Heart right ventricle (tissue), 16 donors: Measurements from ENCODE around the gene SOX9. TPM values are rescaled to one million over a fixed set of nuclear protein-coding genes. Genes with fewer than 3 reads are reported as not detected.

ENCODE experiments used
- ATAC-seq, 8 donors: fragments of 200-7000 bp; cut with Tn5 transposase; one replicate each; pipeline ENCODE4 v1.9.1; 2020; ENCODE audit warnings: mild to moderate bottlenecking in 8 of 8, moderate library complexity in 8 of 8, moderate number of reproducible peaks in 1 of 8
- DNase-seq, 2 donors: peaks; one replicate each; pipeline ENCODE4 v3.0.0-alpha.2; 2020
- H3K27ac ChIP-seq, 10 donors: fragments of 200-600 bp; sonication (generic) in 2 of 10; one replicate each; pipeline versions ENCODE4 v1.5.0 to v1.8.0; 2020 to 2022; ENCODE audit warnings: mild to moderate bottlenecking in 3 of 10
- H3K27me3 ChIP-seq, 7 donors: fragments of 200-600 bp; one replicate each; pipeline ENCODE4 v1.8.0; 2021 to 2022; ENCODE audit warnings: mild to moderate bottlenecking in 2 of 7
- H3K36me3 ChIP-seq, 9 donors: fragments of 200-600 bp; sonication (generic) in 1 of 9; one replicate each; pipeline versions ENCODE4 v1.5.0 to v1.8.0; 2020 to 2022; ENCODE audit warnings: mild to moderate bottlenecking in 2 of 9
- H3K4me1 ChIP-seq, 9 donors: fragments of 200-600 bp; sonication (generic) in 1 of 9; one replicate each; pipeline versions ENCODE4 v1.5.0 to v1.8.0; 2020 to 2022; ENCODE audit warnings: mild to moderate bottlenecking in 4 of 9
- H3K4me3 ChIP-seq, 10 donors: fragments of 200-600 bp; sonication (generic) in 2 of 10; one replicate each; pipeline versions ENCODE4 v1.5.0 to v1.8.0; 2020 to 2022; ENCODE audit warnings: mild to moderate bottlenecking in 7 of 10, moderate library complexity in 2 of 10
- H3K9me3 ChIP-seq, 11 donors: fragments of 200-600 bp in 10 of 11; sonication (generic) in 2 of 11; one replicate each; pipeline versions ENCODE4 v1.5.0 to v1.8.0; 2013 to 2022; ENCODE audit warnings: mild to moderate bottlenecking in 2 of 11, control low read depth in 1 of 11, moderate library complexity in 1 of 11
- WGBS, 2 donors: extraction: QIAGEN DNeasy Blood & Tissue Kit; methylation state at CpG; one replicate each; pipeline ENCODE4 v1.1.7; 2013; ENCODE audit warnings: inconsistent platforms in 1 of 2; 5-methylcytosine and 5-hydroxymethylcytosine counted together
- intact Hi-C, 10 donors: fragments of 100-400 bp; cut with DNase I; formaldehyde crosslinking; loops; one replicate each; pipeline versions ENCODE4 v1.11.1 to v1.14.2; 2022
- long read RNA-seq, 3 donors: library from polyadenylated mRNA; unstranded; transcript quantifications; one replicate each; pipeline ENCODE4 v2.0.0, GENCODE V29; 2020 to 2021
- polyA plus RNA-seq, 2 donors: library from polyadenylated mRNA; stranded (reverse); fragments of 200-250 nt; gene quantifications; one replicate each; pipeline ENCODE4 v1.2.3, GENCODE V29; 2013
- total RNA-seq, 10 donors: library from RNA; stranded (reverse); fragmentation: NEBNext Ultra II Directional in 3 of 10; extraction: Animal tissue kit (Norgen Biotek cat#: 25700) in 3 of 10; gene quantifications; one replicate each; pipeline versions ENCODE4 v1.2.1 to v1.2.4, GENCODE V29; 2021 to 2023
- TF ChIP-seq, protein P1 (sequence below), 9 donors: fragments of 200-600 bp; sonication (generic) in 2 of 9; IDR thresholded peaks; one replicate each; pipeline versions ENCODE4 v1.5.0 to v1.8.0; 2021 to 2022; ENCODE audit warnings: antibody characterized with exemption in 9 of 9, mild to moderate bottlenecking in 5 of 9, moderate library complexity in 1 of 9
- donor health status: Arrhythmogenic right ventricular cardiomyopathy.
- donor health status: ischemic (EF 13 %, LVEDD 7.1; RV severe dilation, severe dysfunction).
- donor health status: healthy with polysubstance abuse.
- donor health status: DM: no; HTN: yes; CAD: no.
- donor health status: DM: no; HTN: no; CAD: no.
- donor health status: ischemic (EF 25% LVEDD 6.9; RV normal size, moderate dysfunction).
- donor health status: ischemic (EF 25% LVEDD 5.7; RV mildly dilated, moderate dysfunction).
- donor health status: healthy.
- donor health status: DM: yes; HTN: yes; CAD: no.
- donor health status: Ischemic cardiomyopathy.
- donor health status: ischemic (EF 35%, LVEDD 5.7; RV mildly dilated, moderate dysfunction).
- donor health status: nonischemic (EF 11% LVEDD 7.7; RV severe dilation, severe dysfunction).
- donor health status: DM: yes; HTN: yes; CAD: no.
- donor health status: PGD.
- donor health status: ischemic (EF 29% LVEDD 5.4; RV normal size, mild dysfunction).
- donor health status: nonischemic (EF 23%, LVEDD 6.1; RV moderate dilation, normal function).

SOX9 gene
- total RNA-seq = 10 to 100 TPM in 8 of 10 donors, 1 to 10 TPM in 2; 7.9 to 25.7 (median 12.8) TPM
- polyA plus RNA-seq = 10 to 100 TPM in 1 of 2 donors, 1 to 10 TPM in 1; 5.0 to 16.1 TPM
- long read RNA-seq, donor 1, partial matches to known transcripts = 10 of 10 reads
- long read RNA-seq, donor 1, other reads (novel, unspliced or antisense) = 0 of 10 reads
- long read RNA-seq, donor 2, partial matches to known transcripts = 0 of 10 reads
- long read RNA-seq, donor 2, other reads (novel, unspliced or antisense) = 6 of 10 reads
- long read RNA-seq, donor 3, partial matches to known transcripts = 13 of 13 reads
- long read RNA-seq, donor 3, other reads (novel, unspliced or antisense) = 0 of 13 reads

DNA sequence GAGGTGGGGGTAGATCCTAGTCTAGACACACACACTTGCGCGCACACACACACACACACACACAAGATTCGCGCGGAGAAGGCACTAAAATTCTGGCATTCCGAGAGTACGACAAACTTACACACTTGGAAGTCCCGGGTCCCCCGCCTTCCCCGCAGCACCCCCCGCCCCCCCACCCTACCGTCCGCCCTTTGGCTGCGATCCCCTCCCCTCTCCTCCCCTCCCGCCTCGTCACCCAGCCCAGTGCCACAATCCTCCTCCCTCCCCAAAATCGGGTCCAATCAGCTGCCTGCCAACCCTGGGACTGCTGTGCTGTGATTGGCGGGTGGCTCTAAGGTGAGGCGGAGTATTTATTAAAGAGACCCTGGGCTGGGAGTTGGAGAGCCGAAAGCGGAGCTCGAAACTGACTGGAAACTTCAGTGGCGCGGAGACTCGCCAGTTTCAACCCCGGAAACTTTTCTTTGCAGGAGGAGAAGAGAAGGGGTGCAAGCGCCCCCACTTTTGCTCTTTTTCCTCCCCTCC is at the start of gene SOX9:
SOX9 (plus strand) TSS at position 379 of the 522 bp plus-strand sequence. CDS start 372 bp downstream, outside the sequence.
- Histone ChIP-seq H3K9me3 (no peaks in the 10 kb centered on the region), H3K4me1 (peaks cover 3 to 54% (median 38%) of the 10 kb centered on the region in 9 donors), H3K27me3 (peaks cover 0 to 97% (median 80%) of the 10 kb centered on the region in 7 donors), H3K4me3 (peak within 1 kb of the TSS; percentile 54 to 85 (median 72)), H3K36me3 (peaks cover 0 to 26% (median 0%) of the 10 kb centered on the region in 9 donors), H3K27ac (peak within 1 kb of the TSS; percentile 77 to 94 (median 90))
- ATAC-seq = peak; percentile 87 to 96 (median 91)
- WGBS, 2 donors = 0 to 2% methylated on average over 25 to 27 of the region's 27 CpGs
- intact Hi-C loops = loop anchor here in 6 of 10 donors (5.0 to 10.0 kb wide), 10 partner anchors 47 to 424 kb away; no protein-coding TSS in a partner anchor
- TF ChIP-seq, protein P1, sequence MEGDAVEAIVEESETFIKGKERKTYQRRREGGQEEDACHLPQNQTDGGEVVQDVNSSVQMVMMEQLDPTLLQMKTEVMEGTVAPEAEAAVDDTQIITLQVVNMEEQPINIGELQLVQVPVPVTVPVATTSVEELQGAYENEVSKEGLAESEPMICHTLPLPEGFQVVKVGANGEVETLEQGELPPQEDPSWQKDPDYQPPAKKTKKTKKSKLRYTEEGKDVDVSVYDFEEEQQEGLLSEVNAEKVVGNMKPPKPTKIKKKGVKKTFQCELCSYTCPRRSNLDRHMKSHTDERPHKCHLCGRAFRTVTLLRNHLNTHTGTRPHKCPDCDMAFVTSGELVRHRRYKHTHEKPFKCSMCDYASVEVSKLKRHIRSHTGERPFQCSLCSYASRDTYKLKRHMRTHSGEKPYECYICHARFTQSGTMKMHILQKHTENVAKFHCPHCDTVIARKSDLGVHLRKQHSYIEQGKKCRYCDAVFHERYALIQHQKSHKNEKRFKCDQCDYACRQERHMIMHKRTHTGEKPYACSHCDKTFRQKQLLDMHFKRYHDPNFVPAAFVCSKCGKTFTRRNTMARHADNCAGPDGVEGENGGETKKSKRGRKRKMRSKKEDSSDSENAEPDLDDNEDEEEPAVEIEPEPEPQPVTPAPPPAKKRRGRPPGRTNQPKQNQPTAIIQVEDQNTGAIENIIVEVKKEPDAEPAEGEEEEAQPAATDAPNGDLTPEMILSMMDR (IDR thresholded peaks at IDR 0.05) = no peak
- peak; percentile 84 to 91 for DNase-seq

DNA sequence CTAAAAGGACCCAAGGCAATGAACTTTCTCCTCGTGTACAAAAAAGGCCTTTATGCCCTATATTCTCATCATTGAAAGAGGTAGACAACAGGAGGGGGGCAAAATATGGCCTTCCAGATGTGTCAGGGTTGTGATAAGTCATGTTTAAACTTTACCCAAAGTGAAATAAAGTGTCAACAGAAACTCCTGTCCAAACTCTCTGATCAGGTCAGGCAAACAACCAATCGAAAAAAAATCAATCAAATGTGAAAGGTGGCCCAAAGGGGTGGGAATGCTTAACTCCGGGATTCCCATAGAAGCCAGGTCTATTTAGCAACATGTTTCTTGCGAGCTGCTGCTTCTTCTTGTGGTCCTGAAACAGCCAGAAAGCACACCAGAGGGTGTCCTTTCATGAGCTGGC is 49.5 kb upstream of the SOX9 start:
- H3K27me3 ChIP-seq = peaks cover 0 to 4% (median 0%) of the 10 kb centered on the region in 7 donors
- TF ChIP-seq, protein P1 (IDR thresholded peaks at IDR 0.05) = no peak

DNA sequence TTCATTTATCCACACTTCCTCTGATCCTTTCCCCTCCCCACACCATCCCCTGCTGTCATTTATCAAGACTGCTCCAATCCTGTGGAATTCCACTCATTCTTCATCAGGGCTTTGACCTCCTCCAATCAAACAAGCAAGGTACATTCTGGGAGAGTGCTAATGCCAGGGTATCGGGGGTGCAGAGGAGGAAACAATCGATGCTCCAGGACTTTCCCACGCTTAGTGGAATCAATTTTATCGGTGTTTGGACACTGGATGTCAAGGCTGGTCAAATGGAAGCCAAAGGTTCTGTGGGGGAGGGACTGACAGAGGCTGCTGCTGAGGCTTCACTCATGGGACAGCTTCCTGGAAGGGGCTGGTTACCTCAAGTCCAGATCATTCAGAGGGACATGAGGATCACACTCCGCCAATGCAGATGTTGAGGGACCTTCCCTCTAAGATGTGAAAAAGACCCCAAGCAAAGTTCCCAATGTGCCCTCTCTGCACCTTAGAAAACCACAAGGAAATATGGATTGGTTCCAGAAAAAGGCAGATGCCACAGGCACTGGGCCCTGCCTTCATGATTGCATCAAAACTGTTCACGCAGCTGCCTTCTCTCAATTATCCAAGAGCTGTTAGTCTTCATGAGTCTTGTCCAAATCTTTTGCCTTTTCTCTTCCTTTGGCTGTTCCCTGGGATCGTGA is 44.7 kb upstream of the SOX9 start:
- Histone ChIP-seq H3K9me3 (no peaks in the 10 kb centered on the region), H3K27ac (no peak overlapping the region), H3K4me1 (no peaks in the 10 kb centered on the region), H3K27me3 (peaks cover 0 to 4% (median 0%) of the 10 kb centered on the region in 7 donors), H3K36me3 (no peaks in the 10 kb centered on the region), H3K4me3 (no peak overlapping the region)
- ATAC-seq = no peak
- DNase-seq = no peak
- TF ChIP-seq, protein P1 (IDR thresholded peaks at IDR 0.05) = no peak
- 67 to 81% methylated on average over 7 of the region's 7 CpGs for WGBS, 2 donors
- intact Hi-C loops = no loop called here

More for the DNA sequence above, 49.5 kb upstream of the SOX9 start:
- H3K4me1 ChIP-seq = no peaks in the 10 kb centered on the region
- intact Hi-C loops = no loop called here
- WGBS, 2 donors = 72 to 81% methylated on average over 4 of the region's 4 CpGs
- H3K36me3 ChIP-seq = no peaks in the 10 kb centered on the region
- DNase-seq = no peak
- H3K9me3 ChIP-seq = no peaks in the 10 kb centered on the region
- no peak overlapping the region for H3K27ac ChIP-seq
- no peak for ATAC-seq
- H3K4me3 ChIP-seq = no peak overlapping the region

DNA sequence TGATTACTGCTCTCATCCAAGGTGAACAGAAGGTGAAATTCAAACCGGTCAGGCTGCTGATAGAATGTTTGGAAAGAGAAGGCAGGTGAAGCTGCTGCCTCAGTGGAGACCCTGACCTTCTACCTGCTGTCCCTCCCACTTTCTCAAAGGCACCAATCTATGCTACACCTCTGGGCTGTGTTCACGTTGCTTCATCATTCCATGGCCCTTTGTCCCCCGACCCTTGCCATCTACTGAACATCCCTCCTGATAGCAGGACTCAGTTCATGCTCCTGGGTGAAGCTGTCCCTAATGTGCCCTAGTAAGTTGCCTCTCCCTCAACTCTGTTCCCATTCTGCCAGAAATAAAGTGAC is 44.2 kb upstream of the SOX9 start:
- no peaks in the 10 kb centered on the region for H3K36me3 ChIP-seq
- DNase-seq = no peak
- H3K9me3 ChIP-seq = no peaks in the 10 kb centered on the region
- H3K4me3 ChIP-seq = no peak overlapping the region
- ATAC-seq = no peak
- TF ChIP-seq, protein P1 (IDR thresholded peaks at IDR 0.05) = no peak
- H3K4me1 ChIP-seq = no peaks in the 10 kb centered on the region
- intact Hi-C loops = no loop called here
- no peak overlapping the region for H3K27ac ChIP-seq
- H3K27me3 ChIP-seq = peaks cover 0 to 4% (median 0%) of the 10 kb centered on the region in 7 donors
- 74 to 77% methylated on average over 3 of the region's 3 CpGs for whole genome bisulfite sequencing, 2 donors
